Neural cell (in vitro differentiated cells): ENCODE data around the gene PNPLA2. TPM values are rescaled to one million over a fixed set of nuclear protein-coding genes. Genes with fewer than 3 reads are reported as not detected.

Source experiments
- H2AFZ ChIP-seq: fragments of 200-600, 300-800 bp; sonication (generic), shearing (Covaris generic); 2 replicates; pipeline ENCODE4 v1.6.0; 2014; ENCODE audit warnings: low read depth, mild to moderate bottlenecking, antibody characterized with exemption, low read length, moderate library complexity
- H3F3A ChIP-seq: fragments of 200-600 bp; shearing (Covaris generic); 2 replicates; pipeline ENCODE4 v1.6.1; 2016; ENCODE audit warnings: mild to moderate bottlenecking, moderate library complexity, mixed read lengths, antibody characterized with exemption, low read length; ENCODE audit not compliant: insufficient read depth, poor library complexity, severe bottlenecking
- H3K27ac ChIP-seq: fragments of 200-600, 300-800 bp; sonication (generic), shearing (Covaris generic); 2 replicates; pipeline ENCODE4 v1.5.1; 2014; ENCODE audit warnings: mild to moderate bottlenecking, low read length, moderate library complexity
- H3K27me3 ChIP-seq: fragments of 300-800, 200-600 bp; sonication (generic), shearing (Covaris generic); 2 replicates; pipeline ENCODE4 v1.6.0; 2014; ENCODE audit warnings: mild to moderate bottlenecking, low read depth, low read length, moderate library complexity; ENCODE audit not compliant: insufficient read depth
- H3K36me3 ChIP-seq: fragments of 300-800, 200-600 bp; sonication (generic), shearing (Covaris generic); 2 replicates; pipeline ENCODE4 v1.5.1; 2014; ENCODE audit warnings: mild to moderate bottlenecking, antibody characterized with exemption, low read length, moderate library complexity; ENCODE audit not compliant: insufficient read depth
- H3K4me2 ChIP-seq: fragments of 300-800, 200-600 bp; sonication (generic), shearing (Covaris generic); 2 replicates; pipeline ENCODE4 v1.6.0; 2014; ENCODE audit warnings: mild to moderate bottlenecking, low read length
- H3K4me3 ChIP-seq: fragments of 300-800, 200-600 bp; sonication (generic), shearing (Covaris generic); 2 replicates; pipeline ENCODE4 v1.5.1; 2014; ENCODE audit warnings: mild to moderate bottlenecking, low read length, moderate library complexity
- H3K79me2 ChIP-seq: fragments of 200-600 bp; shearing (Covaris generic); replicated peaks from 2 replicates; pipeline ENCODE4 v1.6.0; 2014; ENCODE audit warnings: mild to moderate bottlenecking, low read length, moderate library complexity; ENCODE audit not compliant: insufficient read depth
- H3K9ac ChIP-seq: fragments of 300-800, 200-600 bp; sonication (generic), shearing (Covaris generic); 2 replicates; pipeline ENCODE4 v1.6.1; 2016; ENCODE audit warnings: mild to moderate bottlenecking, low read length, mixed read lengths
- H3K9me2 ChIP-seq: fragments of 200-600 bp; shearing (Covaris generic); 2 replicates; pipeline ENCODE4 v1.6.1; 2016; ENCODE audit warnings: mild to moderate bottlenecking, low read length, mixed read lengths; ENCODE audit not compliant: insufficient read depth
- H3K9me3 ChIP-seq: fragments of 200-600, 300-800 bp; sonication (generic), shearing (Covaris generic); 2 replicates; pipeline ENCODE4 v1.6.1; 2016; ENCODE audit warnings: mild to moderate bottlenecking, mixed run types, low read length, moderate library complexity, mixed read lengths
- H4K20me1 ChIP-seq: fragments of 200-600 bp; shearing (Covaris generic); 2 replicates; pipeline ENCODE4 v1.6.1; 2016; ENCODE audit warnings: mild to moderate bottlenecking, mixed run types; ENCODE audit not compliant: insufficient read depth
- EP300 ChIP-seq: fragments of 450-650 bp; conservative IDR thresholded peaks from 2 replicates; pipeline ENCODE4 v1.6.1; 2014; ENCODE audit warnings: antibody characterized with exemption, mild to moderate bottlenecking, moderate library complexity; ENCODE audit not compliant: poor library complexity, severe bottlenecking
- EZH2 ChIP-seq: fragments of 200-600, 300-800 bp; shearing (Covaris generic), sonication (generic); IDR thresholded peaks from 2 replicates; pipeline ENCODE4 v1.6.1; 2014; ENCODE audit warnings: antibody characterized with exemption, low read length, borderline replicate concordance, mild to moderate bottlenecking; ENCODE audit not compliant: insufficient read depth, poor library complexity, severe bottlenecking
- MXI1 ChIP-seq: fragments of 450-650 bp; conservative IDR thresholded peaks from 2 replicates; pipeline ENCODE4 v1.6.1; 2014; ENCODE audit warnings: antibody characterized with exemption, mild to moderate bottlenecking; ENCODE audit not compliant: poor library complexity, severe bottlenecking
- POLR2AphosphoS5 ChIP-seq: IDR thresholded peaks from 2 replicates; pipeline ENCODE4 v1.6.1; 2012
- RAD21 ChIP-seq: fragments of 450-650 bp; conservative IDR thresholded peaks from 2 replicates; pipeline ENCODE4 v1.6.1; 2014; ENCODE audit warnings: antibody characterized with exemption, mild to moderate bottlenecking, moderate library complexity
- TAF1 ChIP-seq: IDR thresholded peaks from 2 replicates; pipeline ENCODE4 v1.6.1; 2012; ENCODE audit warnings: low read depth
- polyA plus RNA-seq: library from polyadenylated mRNA; depleted of rRNA; stranded (reverse); fragments of >200 nt; gene quantifications from 2 replicates; pipeline ENCODE4 v1.2.3, GENCODE V29; 2014
- TF ChIP-seq, protein P1 (sequence below): fragments of 450-650 bp; IDR thresholded peaks from 2 replicates; pipeline ENCODE4 v1.5.1; 2014; ENCODE audit warnings: antibody characterized with exemption, mild to moderate bottlenecking, moderate library complexity; ENCODE audit not compliant: poor library complexity, severe bottlenecking
- TF ChIP-seq, protein P2 (sequence below): IDR thresholded peaks from 2 replicates; pipeline ENCODE4 v1.6.1; 2012; ENCODE audit warnings: borderline replicate concordance

Gene PNPLA2
- polyA plus RNA-seq, 1 donor from 2014 or later: 7.8 TPM

DNA sequence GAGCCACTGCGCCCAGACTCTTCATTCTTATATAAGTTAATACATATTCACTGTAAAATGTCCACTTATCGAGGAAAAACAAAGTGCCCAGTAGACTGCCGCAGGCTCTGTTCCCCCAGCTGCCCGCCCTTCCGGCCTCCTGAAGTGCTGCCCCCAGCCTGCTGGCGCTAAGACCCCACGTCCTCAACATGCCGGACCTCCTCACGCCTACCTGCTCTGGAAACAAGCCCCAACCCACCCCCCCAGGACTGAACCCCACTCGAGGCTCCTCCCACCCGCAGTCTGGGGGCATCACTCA lies 42.5 kb upstream of the PNPLA2 start:
- Histone ChIP-seq H3K4me2 (peak overlapping the region; percentile 76), H4K20me1 (peaks cover 3% of the 10 kb centered on the region), H2AFZ (no peak overlapping the region), H3K4me3 (peak overlapping the region; percentile 96), H3K9ac (peak overlapping the region; percentile 92), H3K9me3 (no peaks in the 10 kb centered on the region), H3K79me2 (peaks cover 31% of the 10 kb centered on the region), H3K27me3 (no peaks in the 10 kb centered on the region), H3K9me2 (no peaks in the 10 kb centered on the region), H3K36me3 (no peaks in the 10 kb centered on the region), H3F3A (no peaks in the 10 kb centered on the region), H3K27ac (no peak overlapping the region)
- TF ChIP-seq RAD21 (no peak), MXI1 (no peak)

DNA sequence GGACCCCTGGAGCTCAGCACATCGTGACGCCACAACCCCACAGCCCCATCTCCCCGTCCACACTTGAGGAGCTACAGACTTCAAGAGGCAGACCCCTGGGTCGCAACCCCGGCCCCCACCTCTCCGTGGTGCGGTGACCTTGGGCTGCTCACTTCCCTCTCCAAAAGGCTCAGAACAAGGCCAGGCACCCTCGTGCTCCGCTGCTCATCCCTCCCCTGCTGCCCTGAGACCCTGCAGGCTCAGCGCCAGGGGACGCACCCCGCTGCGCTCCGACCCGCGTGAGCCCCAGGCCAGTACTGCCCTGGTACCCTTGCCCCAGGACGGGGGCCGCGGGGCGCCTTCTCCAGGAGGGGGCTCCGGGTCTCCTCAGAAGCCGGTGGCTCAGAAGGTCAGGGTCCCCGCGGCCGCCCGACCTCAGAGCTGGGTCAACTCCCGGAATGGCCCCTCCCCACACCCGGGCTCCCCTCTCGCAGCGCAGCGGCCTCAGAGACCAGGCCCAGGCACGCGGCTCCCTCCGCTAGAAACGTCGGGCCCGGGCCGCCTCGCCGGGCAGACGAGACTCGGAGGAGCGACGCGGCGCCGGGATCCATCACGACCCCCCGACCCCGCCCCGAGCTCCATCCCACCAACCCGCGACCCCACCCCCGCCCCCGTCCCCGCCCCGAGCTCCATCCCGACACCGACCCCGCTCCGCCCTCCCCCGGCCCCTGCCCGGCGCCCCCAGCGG lies 42.0 kb upstream of the PNPLA2 start:
- peak overlapping the region; percentile 76 for H3K4me2 ChIP-seq
- peak overlapping the region; percentile 47 for H3K27ac ChIP-seq
- peak overlapping the region; percentile 96 for H3K4me3 ChIP-seq
- no peaks in the 10 kb centered on the region for H3K27me3 ChIP-seq
- no peaks in the 10 kb centered on the region for H3K9me2 ChIP-seq
- no peaks in the 10 kb centered on the region for H3F3A ChIP-seq
- peak overlapping the region; percentile 92 for H3K9ac ChIP-seq
- H4K20me1 ChIP-seq: peaks cover 3% of the 10 kb centered on the region
- H3K9me3 ChIP-seq: no peaks in the 10 kb centered on the region
- no peak for TF ChIP-seq MXI1
- no peak for TF ChIP-seq POLR2AphosphoS5
- no peak for TF ChIP-seq EP300
- no peak for TF ChIP-seq RAD21
- TF ChIP-seq EZH2: no peak
- TF ChIP-seq, protein P1, sequence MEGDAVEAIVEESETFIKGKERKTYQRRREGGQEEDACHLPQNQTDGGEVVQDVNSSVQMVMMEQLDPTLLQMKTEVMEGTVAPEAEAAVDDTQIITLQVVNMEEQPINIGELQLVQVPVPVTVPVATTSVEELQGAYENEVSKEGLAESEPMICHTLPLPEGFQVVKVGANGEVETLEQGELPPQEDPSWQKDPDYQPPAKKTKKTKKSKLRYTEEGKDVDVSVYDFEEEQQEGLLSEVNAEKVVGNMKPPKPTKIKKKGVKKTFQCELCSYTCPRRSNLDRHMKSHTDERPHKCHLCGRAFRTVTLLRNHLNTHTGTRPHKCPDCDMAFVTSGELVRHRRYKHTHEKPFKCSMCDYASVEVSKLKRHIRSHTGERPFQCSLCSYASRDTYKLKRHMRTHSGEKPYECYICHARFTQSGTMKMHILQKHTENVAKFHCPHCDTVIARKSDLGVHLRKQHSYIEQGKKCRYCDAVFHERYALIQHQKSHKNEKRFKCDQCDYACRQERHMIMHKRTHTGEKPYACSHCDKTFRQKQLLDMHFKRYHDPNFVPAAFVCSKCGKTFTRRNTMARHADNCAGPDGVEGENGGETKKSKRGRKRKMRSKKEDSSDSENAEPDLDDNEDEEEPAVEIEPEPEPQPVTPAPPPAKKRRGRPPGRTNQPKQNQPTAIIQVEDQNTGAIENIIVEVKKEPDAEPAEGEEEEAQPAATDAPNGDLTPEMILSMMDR: no peak
- TF ChIP-seq TAF1: no peak
- TF ChIP-seq, protein P2, sequence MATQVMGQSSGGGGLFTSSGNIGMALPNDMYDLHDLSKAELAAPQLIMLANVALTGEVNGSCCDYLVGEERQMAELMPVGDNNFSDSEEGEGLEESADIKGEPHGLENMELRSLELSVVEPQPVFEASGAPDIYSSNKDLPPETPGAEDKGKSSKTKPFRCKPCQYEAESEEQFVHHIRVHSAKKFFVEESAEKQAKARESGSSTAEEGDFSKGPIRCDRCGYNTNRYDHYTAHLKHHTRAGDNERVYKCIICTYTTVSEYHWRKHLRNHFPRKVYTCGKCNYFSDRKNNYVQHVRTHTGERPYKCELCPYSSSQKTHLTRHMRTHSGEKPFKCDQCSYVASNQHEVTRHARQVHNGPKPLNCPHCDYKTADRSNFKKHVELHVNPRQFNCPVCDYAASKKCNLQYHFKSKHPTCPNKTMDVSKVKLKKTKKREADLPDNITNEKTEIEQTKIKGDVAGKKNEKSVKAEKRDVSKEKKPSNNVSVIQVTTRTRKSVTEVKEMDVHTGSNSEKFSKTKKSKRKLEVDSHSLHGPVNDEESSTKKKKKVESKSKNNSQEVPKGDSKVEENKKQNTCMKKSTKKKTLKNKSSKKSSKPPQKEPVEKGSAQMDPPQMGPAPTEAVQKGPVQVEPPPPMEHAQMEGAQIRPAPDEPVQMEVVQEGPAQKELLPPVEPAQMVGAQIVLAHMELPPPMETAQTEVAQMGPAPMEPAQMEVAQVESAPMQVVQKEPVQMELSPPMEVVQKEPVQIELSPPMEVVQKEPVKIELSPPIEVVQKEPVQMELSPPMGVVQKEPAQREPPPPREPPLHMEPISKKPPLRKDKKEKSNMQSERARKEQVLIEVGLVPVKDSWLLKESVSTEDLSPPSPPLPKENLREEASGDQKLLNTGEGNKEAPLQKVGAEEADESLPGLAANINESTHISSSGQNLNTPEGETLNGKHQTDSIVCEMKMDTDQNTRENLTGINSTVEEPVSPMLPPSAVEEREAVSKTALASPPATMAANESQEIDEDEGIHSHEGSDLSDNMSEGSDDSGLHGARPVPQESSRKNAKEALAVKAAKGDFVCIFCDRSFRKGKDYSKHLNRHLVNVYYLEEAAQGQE: no peak
- H2AFZ ChIP-seq: no peak overlapping the region
- peaks cover 31% of the 10 kb centered on the region for H3K79me2 ChIP-seq
- no peaks in the 10 kb centered on the region for H3K36me3 ChIP-seq
